HG02642 (cell line): Measurements from ENCODE around the gene DNAJC3.

Source experiments
- ATAC-seq: cut with Tn5 transposase; IDR thresholded peaks from one replicate; pipeline ENCODE4 v1.9.1; 2021; ENCODE audit warnings: mild to moderate bottlenecking; ENCODE audit not compliant: unreplicated experiment, poor library complexity

Gene DNAJC3, protein sequence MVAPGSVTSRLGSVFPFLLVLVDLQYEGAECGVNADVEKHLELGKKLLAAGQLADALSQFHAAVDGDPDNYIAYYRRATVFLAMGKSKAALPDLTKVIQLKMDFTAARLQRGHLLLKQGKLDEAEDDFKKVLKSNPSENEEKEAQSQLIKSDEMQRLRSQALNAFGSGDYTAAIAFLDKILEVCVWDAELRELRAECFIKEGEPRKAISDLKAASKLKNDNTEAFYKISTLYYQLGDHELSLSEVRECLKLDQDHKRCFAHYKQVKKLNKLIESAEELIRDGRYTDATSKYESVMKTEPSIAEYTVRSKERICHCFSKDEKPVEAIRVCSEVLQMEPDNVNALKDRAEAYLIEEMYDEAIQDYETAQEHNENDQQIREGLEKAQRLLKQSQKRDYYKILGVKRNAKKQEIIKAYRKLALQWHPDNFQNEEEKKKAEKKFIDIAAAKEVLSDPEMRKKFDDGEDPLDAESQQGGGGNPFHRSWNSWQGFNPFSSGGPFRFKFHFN

DNA sequence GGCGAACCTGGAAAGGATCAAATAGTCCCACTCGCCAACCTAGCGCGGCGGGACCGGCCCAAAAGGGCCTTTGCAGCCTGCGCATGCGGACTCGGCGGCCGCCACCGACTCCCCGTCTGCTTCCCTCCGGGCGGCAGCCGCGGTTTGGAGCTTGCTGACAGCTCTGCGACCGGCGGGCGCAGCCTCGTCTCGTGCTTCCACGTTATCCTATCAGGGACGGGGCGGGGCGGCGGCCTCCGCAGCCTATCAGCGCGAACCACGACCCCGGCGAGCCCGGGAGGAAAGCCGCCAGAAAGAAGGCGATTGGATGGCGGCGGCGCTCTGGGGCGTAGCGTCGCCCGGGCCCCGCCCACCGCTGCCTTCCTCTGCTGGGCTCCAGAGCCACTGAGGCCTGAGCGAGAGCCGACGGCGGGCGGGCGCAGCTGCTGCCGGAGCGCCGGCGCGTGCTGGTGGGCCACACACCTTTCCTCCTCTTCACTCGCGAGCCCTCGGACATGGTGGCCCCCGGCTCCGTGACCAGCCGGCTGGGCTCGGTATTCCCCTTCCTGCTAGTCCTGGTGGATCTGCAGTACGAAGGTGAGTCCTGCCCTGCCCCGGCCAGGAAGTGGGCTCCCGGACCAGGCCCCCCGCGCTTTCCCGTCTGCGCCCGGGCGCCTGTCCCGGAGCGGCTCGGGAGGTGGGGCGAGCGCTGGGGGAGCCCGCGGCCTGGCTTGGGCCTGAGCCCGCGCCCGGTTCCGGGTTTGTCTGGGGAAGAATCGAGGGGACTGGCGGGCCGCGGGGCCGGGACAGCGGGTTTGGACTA is at the start of gene DNAJC3:
DNAJC3 (plus strand) TSS at position 378 of the 802 bp plus-strand sequence; CDS start at position 495, 117 bp downstream.
- peak; percentile 95 for ATAC-seq

DNA sequence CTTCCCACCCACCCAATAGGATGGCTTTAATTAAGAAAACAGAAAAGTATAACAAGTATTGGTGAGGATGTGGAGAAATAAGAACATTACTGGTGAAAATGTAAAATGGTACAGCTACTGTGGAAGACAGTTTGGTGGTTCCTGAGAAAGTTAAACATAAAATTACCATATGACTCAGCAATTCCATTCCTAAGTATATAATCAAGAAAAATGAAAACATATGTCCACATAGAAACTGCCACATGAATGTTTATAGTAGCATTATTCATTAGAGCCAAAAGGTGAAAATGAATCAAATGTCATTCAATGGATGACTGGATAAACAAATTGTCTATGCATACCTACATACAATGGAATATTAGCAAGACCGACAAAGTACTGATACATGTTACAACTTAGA is 49.3 kb upstream of the DNAJC3 start:
- ATAC-seq = no peak

DNA sequence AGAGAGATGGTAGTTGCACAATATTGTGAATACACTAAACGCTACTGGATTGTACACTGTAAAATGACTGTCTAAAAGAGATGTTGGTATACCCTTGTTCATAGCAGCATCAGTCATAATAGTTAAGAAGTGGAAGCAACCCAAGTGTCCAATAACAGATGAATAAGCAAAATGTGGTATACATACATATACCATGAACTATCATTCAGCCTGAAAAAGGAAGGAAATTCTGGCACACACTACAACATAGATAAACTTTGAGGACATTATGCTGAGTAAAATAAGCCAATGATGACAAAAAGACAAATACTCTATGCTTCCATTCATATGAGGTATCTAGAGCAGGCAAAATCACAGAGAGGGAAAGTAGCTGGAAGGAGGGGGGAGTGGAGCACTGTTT is 48.5 kb upstream of the DNAJC3 start:
- no peak for ATAC-seq

DNA sequence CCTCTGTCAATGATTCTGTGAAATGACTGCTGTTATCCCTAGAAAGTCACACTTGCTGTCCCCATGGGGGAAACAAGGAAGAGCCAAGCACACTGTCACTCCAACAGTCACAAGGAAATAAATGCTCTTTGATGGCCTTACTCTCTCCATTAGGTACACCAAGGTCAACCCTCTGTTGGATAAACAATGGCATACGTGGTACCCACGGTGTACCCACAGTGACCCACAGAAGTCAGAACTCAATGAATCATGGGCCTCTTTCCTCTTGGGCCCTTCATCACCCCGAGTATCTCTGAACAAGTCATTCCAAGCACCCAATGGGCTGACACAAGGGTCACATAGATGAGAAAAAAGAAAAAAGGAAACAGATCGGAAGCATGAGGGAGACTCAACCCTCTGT is 47.9 kb upstream of the DNAJC3 start:
- no peak for ATAC-seq

DNA sequence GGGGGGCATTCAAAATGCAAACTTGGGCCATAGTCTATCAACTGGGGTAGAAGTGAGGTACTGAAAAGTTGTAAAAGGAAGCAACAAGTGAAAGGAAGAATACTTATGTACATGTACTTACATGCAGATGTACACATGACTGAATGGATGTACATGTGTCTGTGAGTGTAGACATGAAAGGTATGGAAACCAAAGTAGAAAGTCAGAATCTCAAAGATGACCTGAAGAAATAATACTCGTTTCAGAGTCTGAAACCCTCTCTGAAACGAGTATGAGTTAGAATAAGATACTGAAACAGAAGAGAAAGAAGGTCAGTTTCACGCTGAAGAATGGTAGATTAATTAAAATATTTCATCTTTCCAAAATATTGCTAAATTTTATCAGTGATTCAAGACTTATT is 46.3 kb upstream of the DNAJC3 start:
- ATAC-seq = no peak

DNA sequence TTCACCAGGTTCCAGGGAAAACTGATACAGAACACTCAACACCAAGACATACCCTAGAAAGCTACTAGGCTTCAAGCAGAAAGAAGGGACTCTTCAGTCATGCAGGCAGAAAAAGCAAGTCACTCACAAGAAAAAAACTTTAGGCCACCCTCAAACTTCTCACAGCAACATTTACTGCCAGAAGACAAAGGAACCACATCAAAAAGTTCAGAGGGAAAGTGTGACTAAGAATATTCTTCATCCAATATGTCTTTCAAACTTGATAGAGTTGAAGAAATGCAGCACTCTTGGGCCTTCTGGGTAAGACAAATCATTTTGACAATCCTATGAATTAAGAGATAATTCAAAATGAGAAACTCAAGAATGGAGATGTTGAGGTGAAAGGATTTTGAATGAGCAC is 40.1 kb upstream of the DNAJC3 start:
- no peak for ATAC-seq

DNA sequence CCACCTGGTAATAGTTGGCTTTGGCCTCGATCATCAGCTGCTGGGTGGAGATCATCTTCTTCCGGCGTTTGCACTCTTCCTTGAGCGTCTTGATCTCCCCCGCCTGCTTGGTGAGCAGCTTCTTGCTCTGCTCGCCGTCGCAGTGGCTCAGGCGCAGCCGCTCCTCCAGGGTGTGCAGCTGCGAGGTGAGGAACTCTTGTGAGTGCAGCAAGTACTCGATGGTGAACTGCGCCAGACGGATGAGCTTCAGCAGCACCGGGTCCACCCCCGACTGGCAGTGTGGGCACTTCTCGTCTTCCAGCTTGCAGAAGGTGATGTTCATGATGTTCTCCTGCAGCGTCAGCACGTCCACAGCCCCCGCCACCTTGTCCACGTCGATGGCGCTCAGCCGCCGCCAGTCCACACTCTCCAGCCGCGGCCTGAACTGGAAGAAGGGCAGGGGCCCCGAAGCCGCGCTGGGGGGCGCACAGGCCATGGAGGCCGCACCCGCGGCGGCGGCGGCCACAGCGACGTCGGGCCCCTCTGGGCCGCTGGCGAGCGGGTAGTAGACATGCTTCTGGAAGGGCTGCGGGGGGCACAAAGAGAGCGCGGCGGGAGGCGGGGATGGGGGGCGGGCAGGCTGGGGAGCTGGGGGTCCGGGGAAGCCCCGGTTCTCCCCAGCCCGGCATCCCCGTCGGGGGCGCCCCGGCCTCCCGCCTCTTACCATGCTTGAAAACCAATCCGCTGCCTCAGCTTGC is 35.5 kb upstream of the DNAJC3 start:
- no peak for ATAC-seq

DNA sequence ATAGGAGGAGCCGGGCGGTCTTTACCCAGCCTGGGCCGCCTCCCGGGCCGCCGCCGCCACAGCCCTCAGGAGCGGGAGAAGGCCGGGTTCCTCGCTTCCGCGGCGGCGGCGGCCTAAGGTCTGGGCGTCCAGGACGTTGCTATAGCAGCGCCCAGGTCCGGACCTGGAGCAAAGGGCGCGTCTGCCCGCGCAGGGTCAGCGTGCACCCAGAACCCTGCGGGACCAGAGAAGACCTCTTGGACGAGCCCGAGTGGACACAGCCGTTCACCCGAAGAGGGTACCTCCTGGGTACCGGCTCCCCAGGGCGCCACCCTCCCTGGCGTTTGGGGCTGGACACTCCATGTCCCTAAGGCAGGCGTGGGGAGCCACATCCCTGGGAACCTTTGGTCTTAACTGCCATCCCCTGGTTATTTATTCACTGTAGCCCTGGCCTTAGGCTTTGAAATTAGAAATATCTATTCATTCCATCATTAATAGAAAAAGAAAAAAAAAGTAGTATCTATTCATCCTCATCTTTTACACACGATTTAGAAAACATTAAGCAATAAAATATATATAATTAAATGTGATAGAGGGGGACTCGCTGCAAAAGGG is 34.8 kb upstream of the DNAJC3 start:
- no peak for ATAC-seq

DNA sequence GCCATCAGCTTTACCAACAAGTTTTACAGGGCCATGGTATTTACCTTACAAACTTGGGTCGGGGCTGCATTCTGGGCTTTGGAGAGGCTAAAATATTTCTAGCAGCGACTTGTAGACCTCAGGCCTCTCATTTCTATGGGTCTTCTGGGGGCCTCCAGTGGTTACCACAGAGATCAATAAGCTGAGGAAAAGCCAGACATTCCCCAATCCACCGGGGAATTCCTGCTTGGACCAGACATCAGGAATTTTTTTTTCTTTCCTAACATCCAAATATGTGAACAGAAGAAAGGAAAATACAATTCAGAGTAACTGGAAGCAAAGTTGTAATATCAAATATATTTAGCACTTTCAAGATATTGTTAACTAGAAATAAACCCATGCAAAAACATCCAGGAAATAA is 33.9 kb upstream of the DNAJC3 start:
- no peak for ATAC-seq

DNA sequence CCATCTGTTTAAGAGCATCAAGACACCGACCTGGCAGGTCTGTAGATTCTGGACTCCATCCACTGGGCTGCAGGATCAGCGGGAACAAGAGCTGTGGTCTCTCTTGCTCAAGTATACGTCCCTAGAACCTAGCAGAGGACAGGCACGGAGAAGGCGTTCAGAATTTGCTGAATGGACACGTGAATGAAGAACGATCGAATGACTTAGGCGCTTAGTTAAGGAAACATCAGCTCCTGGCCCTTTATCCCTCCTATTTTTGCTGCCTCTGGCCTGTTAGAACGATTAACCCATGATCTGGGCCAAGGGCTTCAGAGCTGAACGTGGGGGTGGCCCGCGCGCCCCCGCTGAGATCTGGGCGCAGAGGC is 33.4 kb upstream of the DNAJC3 start:
- ATAC-seq = no peak

DNA sequence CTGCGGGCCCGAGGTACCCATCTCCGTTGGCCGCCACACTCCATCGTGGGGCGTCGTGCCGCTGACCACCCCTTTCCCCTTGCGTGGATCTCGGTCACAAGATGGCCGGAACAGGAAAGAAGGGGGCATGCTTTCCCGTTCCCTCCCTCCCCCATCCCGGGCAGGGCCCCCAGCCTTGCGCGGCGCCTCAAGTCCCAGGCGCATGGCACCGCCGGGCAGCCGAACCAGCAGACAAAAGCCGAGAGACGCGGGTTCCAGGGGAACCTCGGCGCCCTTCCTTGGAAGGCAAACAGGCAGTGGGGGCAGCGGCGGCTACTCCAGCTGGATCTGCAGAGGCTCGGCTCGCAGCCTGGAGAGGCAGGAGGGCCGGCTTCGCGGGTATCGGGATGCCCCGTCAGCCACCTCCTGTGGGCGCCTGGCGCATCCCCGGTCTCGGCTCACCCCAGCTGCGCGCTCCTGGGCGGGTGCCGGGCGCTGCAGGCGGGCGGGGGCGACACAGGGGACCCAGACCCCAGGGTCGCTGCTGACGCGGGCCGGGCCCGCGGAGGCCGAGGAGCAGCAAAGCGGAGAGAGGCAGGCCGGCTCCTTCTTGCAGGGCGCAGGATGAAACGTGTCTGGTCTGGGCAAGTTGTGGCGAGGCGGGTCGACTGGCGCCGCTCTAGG is 32.9 kb upstream of the DNAJC3 start:
- peak; percentile 44 for ATAC-seq

DNA sequence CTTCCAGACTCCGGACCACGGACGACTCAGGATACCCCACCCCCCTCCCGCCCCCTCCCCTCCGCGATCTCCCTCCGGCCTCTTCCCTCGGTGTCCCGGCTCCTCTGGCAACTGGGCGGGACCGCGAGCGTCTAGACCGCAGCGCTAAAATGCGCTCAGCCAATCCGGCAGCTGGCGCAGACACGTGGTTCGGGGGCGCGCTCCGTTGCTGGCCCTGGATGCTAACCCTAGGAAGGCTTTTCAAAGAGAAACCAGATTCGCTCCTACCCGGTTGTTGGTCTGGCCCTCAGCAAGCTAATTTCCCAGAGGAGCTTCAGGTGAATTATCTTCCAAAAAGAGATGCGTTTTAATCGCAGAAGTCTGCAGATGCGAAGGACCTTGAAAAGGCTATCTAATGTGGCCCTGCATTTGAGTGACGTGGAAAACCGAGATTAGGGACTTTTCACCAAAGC is 32.3 kb upstream of the DNAJC3 start, which contains the start of gene DZIP1:
DZIP1 (minus strand) TSS at position 106 of the 452 bp plus-strand sequence. CDS start 2,677 bp downstream, outside the sequence.
- peak; percentile 85 for ATAC-seq

DNA sequence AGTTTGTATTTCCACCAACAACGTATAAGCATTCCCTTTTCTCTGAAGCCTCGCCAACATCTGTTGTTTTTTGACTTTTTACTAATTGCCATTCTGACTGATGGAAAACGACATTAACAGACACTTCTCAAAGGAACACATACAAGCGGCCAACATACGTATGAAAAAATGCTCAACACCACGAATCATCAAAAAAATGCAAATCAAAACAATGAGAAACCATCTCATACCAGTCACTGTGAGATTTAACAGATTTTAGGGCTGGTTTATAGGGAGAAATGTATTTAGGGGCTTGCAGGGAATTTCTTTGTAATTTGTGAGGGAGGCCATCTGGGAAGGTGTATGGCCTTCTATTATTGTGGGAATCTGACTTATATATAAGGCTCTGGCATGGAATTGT is 29.6 kb upstream of the DNAJC3 start:
- ATAC-seq = no peak

DNA sequence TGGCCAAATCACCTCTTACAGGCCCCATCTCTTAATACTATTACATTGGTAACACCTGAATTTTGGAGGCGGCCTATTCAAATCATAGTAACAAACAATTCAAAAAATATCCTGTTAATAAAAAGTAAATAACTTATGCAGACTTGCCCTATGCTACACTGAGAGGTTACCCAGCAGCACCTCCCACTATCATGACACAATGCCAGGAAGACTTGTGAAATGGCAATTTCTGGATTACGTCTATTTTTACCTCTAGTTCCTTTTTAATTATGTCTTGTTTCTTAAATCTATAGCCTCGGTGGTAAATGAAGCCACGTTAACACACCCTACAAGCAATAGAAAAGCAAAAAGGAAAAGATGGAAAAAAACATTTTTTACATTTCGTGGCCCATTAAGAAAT is 26.2 kb upstream of the DNAJC3 start:
- no peak for ATAC-seq

DNA sequence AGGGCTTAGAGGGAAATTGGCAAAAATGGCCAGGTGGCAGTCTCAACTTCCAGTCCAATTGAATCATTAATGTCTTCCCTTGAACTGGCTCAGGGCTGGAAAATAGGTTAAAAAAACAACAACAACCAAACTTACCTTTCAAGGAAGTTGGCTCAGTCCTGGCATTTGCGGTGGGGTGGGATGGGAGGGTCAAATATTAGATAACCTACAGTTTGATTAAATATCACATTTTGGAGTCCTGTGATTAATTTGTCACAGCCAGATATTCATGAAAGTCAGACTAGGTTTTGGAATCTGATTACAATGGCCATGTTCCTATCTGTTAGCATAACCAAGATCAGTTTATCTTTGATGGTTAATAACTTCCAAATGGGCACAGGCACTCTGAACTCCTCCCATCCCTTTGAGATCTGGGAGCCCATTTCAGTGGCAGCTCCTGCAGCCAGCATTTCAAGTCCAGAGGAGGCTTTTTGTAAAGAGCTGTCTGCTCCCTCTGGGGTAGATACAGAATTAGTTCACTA is 24.6 kb upstream of the DNAJC3 start:
- no peak for ATAC-seq

DNA sequence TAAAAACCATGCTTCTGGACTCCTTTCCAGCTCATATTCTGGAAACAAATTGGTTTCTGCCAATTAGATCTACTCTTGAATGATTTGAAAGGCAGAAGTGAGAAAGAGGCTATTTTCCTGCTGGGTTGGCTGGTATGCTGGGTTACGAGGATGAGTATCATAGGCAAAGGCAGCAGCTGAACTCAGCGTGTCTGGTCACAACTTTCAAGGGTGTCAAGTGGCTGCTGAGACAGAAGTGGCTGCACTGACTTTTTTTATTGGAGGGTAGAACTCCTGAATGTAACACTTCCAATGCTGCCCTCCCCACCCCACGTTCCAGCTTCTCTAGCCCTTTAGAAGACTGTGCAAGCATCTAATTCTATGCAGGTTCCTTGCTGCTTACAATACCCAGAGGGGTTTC is 24.1 kb upstream of the DNAJC3 start:
- ATAC-seq = no peak

DNA sequence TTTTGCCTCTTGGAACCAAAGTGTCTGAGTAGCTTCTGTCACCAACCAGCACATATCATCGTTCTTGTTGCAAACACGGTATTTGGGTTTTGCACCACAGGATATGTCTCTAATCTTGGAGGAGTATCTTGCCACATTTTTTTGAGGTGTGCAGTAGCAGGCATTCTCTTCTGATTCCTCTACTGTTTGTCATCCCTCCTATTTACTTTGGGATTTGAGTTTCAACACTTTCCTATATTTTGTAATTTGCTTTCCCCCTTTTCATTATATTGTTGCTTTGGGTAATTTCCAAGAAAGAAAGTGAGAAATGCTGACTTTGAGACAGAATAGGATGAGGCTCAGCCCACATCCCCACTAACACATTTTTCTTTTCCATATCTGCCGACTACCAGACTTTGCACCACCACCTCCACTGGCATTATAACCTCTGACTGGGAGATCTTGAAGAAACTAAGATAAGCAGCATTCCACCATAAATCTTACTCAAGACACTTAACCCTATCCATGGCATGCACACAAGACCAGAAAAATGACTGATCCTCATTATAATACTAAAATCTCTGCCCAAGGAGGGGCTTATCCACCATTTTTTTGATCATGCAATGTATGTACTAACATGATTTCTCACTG is 20.4 kb upstream of the DNAJC3 start:
- ATAC-seq = no peak

DNA sequence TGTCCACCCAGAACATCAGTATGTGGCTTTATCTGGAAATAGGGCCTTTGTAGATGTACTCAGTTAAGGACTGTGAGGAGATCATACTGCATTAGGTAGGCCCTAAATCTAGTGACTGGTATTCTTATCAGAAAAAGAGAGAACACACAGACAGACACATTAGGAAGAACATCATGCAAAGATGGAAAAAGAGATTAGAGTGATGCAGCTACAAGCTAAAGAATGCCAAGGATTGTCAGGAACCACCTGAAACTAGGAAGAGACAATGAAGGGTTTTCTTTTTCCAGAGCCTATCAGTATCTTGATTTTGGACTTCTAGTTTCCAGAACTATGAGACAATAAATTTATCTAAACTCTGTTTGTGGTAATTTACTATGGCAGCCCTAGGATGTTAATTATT is 17.4 kb upstream of the DNAJC3 start:
- no peak for ATAC-seq

DNA sequence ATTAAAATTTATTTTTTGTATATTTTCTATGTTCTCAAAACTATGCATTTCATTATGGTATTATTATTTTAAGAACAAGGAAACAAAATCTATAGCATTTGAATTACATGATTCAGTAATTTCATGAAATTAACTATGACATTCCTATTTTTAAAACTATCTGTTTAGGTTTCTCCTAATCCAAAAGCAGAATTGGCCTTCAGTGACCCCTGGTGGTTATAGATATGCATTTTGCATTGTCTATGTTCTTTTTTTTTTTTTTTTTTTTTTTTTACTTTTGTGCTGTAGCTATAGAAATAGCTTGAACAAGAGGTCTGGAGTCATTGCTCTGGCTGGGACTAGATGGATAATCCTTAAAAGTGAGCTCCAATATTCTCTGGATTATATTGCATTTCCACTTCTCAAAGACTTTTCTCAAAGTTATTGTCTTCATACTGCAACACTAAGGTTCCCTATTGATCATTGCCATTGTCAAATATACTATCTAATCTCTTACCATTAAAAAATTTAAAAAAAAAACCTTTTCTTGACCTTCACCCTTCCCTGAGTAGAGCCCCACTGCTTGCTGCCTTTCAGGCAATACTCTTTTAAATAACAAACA is 15.9 kb upstream of the DNAJC3 start:
- no peak for ATAC-seq
